GM12878 (cell line): ENCODE results near the gene TUBA4B. TPM values are rescaled to one million over a fixed set of nuclear protein-coding genes. Genes with fewer than 3 reads are reported as not detected.

ENCODE experiments used
- ATAC-seq: fragments of 200-7000 bp; cut with Tn5 transposase; 3 replicates; pipeline ENCODE4 v1.9.1; 2020; ENCODE audit warnings: mild to moderate bottlenecking, moderate library complexity
- BruUV-seq: library from RNA; stranded (reverse); fragments of 400-500 nt; replicated peaks from 2 replicates; lab custom pipeline; 2021; lab: Mats Ljungman, UMichigan
- CTCF ChIA-PET: fragments of 300-600 bp; sonication (Branson Sonifier 250); formaldehyde crosslinking; extraction: SDS; loops from one replicate; lab custom pipeline; 2021; ENCODE audit warnings: inconsistent platforms; lab: Yijun Ruan, JAX
- POLR2A ChIA-PET: fragments of 350-600 bp; formaldehyde crosslinking; extraction: SDS; loops from one replicate; lab custom pipeline; 2021; ENCODE audit warnings: inconsistent platforms; lab: Charles Lee
- RAD21 ChIA-PET: fragments of 300-600 bp; sonication (Branson Sonifier 250); formaldehyde crosslinking; loops from one replicate; lab custom pipeline; 2023; ENCODE audit warnings: antibody characterized with exemption; ENCODE audit not compliant: unreplicated experiment; lab: Charles Lee
- SMC1A ChIA-PET: fragments of 300-600 bp; sonication (Branson Sonifier 250); formaldehyde crosslinking; loops from one replicate; lab custom pipeline; 2023; ENCODE audit not compliant: unreplicated experiment, uncharacterized antibody; lab: Charles Lee
- DNase-seq: peaks from one replicate; pipeline ENCODE4 v3.0.0-alpha.2; 2011; ENCODE audit warnings: low read depth, low spot score
- FAIRE-seq: peaks from 3 replicates; lab custom pipeline; 2011; peaks lifted over from hg19 to GRCh38; lab: Jason Lieb, UNC
- H2AFZ ChIP-seq: 2 replicates; pipeline ENCODE4 v1.6.0; 2011; ENCODE audit warnings: low read depth, low read length, control low read depth; ENCODE audit not compliant: control insufficient read depth
- H3K27ac ChIP-seq: 2 replicates; pipeline ENCODE4 v1.5.1; 2011; ENCODE audit warnings: control low read depth; ENCODE audit not compliant: control insufficient read depth, insufficient read depth
- H3K27me3 ChIP-seq, 2 experiments: replicated peaks in 1 of 2; 2 replicates each; pipeline versions ENCODE4 v1.6.0 to v1.6.1; 2011; ENCODE audit warnings: low read length in 1 of 2; ENCODE audit not compliant: control insufficient read depth in 2 of 2, insufficient read depth in 2 of 2
- H3K36me3 ChIP-seq, 2 experiments: 2 replicates each; pipeline ENCODE4 v1.5.1; 2011; ENCODE audit warnings: low read length in 1 of 2; ENCODE audit not compliant: control insufficient read depth in 2 of 2, insufficient read depth in 2 of 2
- H3K4me1 ChIP-seq: 2 replicates; pipeline ENCODE4 v1.6.1; 2011; ENCODE audit warnings: mild to moderate bottlenecking, low read length, moderate library complexity, mixed read lengths; ENCODE audit not compliant: control insufficient read depth, insufficient read depth
- H3K4me2 ChIP-seq: 2 replicates; pipeline ENCODE4 v1.6.0; 2011; ENCODE audit warnings: control low read depth; ENCODE audit not compliant: control insufficient read depth, insufficient read depth
- H3K4me3 ChIP-seq: fragments of 200-600 bp; sonication (generic); 2 replicates; pipeline ENCODE4 v1.5.1; 2016
- H3K79me2 ChIP-seq: 2 replicates; pipeline ENCODE4 v1.6.0; 2011; ENCODE audit warnings: low read length; ENCODE audit not compliant: control insufficient read depth, insufficient read depth
- H3K9ac ChIP-seq: 2 replicates; pipeline ENCODE4 v1.8.0; 2011; ENCODE audit warnings: low read length, control low read depth, mixed read lengths; ENCODE audit not compliant: control insufficient read depth, insufficient read depth
- H3K9me3 ChIP-seq: replicated peaks from 3 replicates; pipeline ENCODE4 v1.5.1; 2011; ENCODE audit warnings: mild to moderate bottlenecking, low read length; ENCODE audit not compliant: control insufficient read depth, insufficient read depth
- H4K20me1 ChIP-seq: 2 replicates; pipeline ENCODE4 v1.6.0; 2011; ENCODE audit not compliant: control insufficient read depth, insufficient read depth
- HDGF ChIP-seq: fragments of 450-650 bp; IDR thresholded peaks from 2 replicates; pipeline ENCODE4 v1.6.1; 2016; ENCODE audit warnings: antibody characterized with exemption
- MEF2B ChIP-seq: fragments of 450-650 bp; IDR thresholded peaks from 2 replicates; pipeline ENCODE4 v1.6.1; 2018; ENCODE audit warnings: mild to moderate bottlenecking, moderate library complexity; ENCODE audit not compliant: partially characterized antibody, poor library complexity, severe bottlenecking
- STAT1 ChIP-seq: fragments of 450-650 bp; conservative IDR thresholded peaks from 2 replicates; pipeline ENCODE4 v1.6.1; 2014; ENCODE audit warnings: antibody characterized with exemption, mild to moderate bottlenecking
- WRNIP1 ChIP-seq: IDR thresholded peaks from 2 replicates; pipeline ENCODE4 v1.6.1; 2011; ENCODE audit warnings: low read depth, low read length, improper control_type of control experiment, borderline replicate concordance
- ZNF24 ChIP-seq: fragments of 450-650 bp; IDR thresholded peaks from 2 replicates; pipeline ENCODE4 v1.6.1; 2017; ENCODE audit warnings: antibody characterized with exemption, mild to moderate bottlenecking
- ZNF622 ChIP-seq: fragments of 450-650 bp; IDR thresholded peaks from 2 replicates; pipeline ENCODE4 v1.6.1; 2017; ENCODE audit warnings: mild to moderate bottlenecking, inconsistent platforms
- WGBS: methylation state at CpG from one replicate; pipeline ENCODE4 v1.1.6; 2016; ENCODE audit warnings: low lambda C conversion rate; ENCODE audit not compliant: insufficient replicate concordance, insufficient coverage; ENCODE audit errors: missing lambda C conversion rate; 5-methylcytosine and 5-hydroxymethylcytosine counted together
- in situ Hi-C: fragments of 300-500 bp; cut with MboI; formaldehyde crosslinking; loops from 9 replicates; pipeline ENCODE4 v1.14.3; 2018; ENCODE audit warnings: mixed read lengths
- intact Hi-C: fragments of 100-400 bp; cut with micrococcal nuclease; formaldehyde crosslinking; loops from one replicate; pipeline ENCODE4 v1.14.2; 2022; ENCODE audit not compliant: unreplicated experiment
- polyA plus RNA-seq, 11 experiments: library from polyadenylated mRNA; depleted of rRNA in 4 of 11; unstranded in 6 of 11; stranded (reverse) in 5 of 11; fragments of >200 nt; fragmentation: Nextera tagmentation in 4 of 11; fragmentation: Illumina TruSeq in 1 of 11; extraction: Ambion mirVana in 4 of 11; extraction: Trizol in 1 of 11; gene quantifications; 1 replicate in 1 of 11; 2 replicates in 10 of 11; pipeline versions ENCODE4 v1.2.1 to v1.2.3, GENCODE V29; 2011 to 2016; ENCODE audit warnings: inconsistent platforms in 2 of 11, missing spikeins in 2 of 11, low read depth in 1 of 11
- total RNA-seq, 4 experiments: library from RNA; depleted of rRNA in 3 of 4; stranded (reverse); fragments of >200 nt in 3 of 4; fragmentation: Illumina TruSeq in 1 of 4; extraction: Trizol in 1 of 4; gene quantifications; 2 replicates each; pipeline versions ENCODE4 v1.2.1 to v1.2.3, GENCODE V29; 2013 to 2021
- TF ChIP-seq, protein P1 (sequence below): IDR thresholded peaks from 2 replicates; pipeline ENCODE4 v1.6.1; 2011; ENCODE audit warnings: borderline replicate concordance, low read depth, mild to moderate bottlenecking, moderate library complexity, low read length; ENCODE audit not compliant: insufficient read depth, poor library complexity, severe bottlenecking
- TF ChIP-seq, protein P2 (sequence below): fragments of 450-650 bp; IDR thresholded peaks from 2 replicates; pipeline ENCODE4 v1.6.1; 2017; ENCODE audit warnings: mild to moderate bottlenecking, moderate library complexity
- TF ChIP-seq, protein P3 (sequence below): fragments of 450-650 bp; IDR thresholded peaks from 2 replicates; pipeline ENCODE4 v1.6.1; 2018; ENCODE audit warnings: borderline replicate concordance, mild to moderate bottlenecking; ENCODE audit not compliant: partially characterized antibody
- TF ChIP-seq, protein P4 (sequence below): fragments of 450-650 bp; IDR thresholded peaks from 2 replicates; pipeline ENCODE4 v1.6.1; 2016; ENCODE audit warnings: mild to moderate bottlenecking

The TUBA4B gene
- total and polyA plus RNA-seq, 10 of the 15 experiments (the other 5 are each of a cell fraction or from before 2014, with no cell fraction given) = 0.07 TPM; not detected in 9

DNA sequence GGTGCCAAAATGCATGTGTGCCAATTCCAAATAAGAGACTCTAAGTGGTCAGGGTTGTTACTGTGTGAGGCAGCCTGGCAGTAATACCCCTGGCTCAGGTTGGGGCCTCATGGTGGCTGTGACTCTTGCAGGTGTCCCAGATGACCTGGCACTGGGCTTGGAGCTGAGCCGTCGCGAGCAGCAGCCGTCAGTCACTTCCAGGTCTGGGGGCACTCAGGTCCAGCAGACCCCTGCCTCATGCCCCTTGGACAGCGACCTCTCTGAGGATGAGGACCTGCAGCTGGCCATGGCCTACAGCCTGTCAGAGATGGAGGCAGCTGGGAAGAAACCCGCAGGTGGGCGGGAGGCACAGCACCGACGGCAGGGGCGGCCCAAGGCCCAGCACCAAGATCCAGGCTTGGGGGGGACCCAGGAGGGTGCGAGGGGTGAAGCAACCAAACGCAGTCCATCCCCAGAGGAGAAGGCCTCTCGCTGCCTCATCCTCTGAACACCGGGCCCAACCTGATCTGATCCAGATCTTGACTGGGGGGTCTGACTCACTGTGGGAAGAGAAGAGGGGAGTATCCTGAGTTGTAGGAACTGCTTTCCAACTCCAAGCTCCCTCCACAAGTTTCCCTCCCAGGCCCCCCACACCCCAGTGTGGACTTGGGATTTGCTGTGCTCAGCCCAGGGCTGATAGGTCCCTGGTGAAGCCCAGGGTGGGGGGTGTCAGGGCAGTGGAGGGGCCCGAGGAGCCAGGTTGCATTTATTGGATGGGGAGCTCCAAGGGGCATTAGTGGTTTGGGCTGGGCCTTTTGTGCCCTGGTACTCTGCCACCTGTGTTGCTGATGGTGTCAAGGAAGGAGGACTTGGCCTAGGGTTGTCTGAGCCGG, 31.7 kb downstream of the TUBA4B start (continued):
- TF ChIP-seq, protein P1, sequence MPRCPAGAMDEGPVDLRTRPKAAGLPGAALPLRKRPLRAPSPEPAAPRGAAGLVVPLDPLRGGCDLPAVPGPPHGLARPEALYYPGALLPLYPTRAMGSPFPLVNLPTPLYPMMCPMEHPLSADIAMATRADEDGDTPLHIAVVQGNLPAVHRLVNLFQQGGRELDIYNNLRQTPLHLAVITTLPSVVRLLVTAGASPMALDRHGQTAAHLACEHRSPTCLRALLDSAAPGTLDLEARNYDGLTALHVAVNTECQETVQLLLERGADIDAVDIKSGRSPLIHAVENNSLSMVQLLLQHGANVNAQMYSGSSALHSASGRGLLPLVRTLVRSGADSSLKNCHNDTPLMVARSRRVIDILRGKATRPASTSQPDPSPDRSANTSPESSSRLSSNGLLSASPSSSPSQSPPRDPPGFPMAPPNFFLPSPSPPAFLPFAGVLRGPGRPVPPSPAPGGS = no peak

DNA sequence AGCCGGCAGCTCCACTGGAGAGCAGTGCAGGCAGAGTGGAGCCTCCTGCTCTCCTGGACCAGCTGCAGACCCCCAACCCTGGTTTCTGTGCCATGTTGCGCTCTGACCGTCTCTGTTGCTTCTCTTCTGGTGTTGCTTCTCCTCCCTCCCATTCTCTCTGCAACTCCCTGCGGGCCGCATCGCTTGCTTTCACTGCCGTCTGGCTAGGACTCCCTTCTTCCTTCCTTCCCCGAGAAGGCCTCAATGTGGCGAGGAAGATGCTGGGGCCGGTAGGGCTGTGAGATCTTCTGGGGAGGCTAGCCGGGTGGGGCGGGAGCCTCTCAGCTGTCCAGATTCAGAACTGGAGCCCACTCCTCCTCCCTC, 32.3 kb downstream of the TUBA4B start:
- no peak overlapping the region for H3K9ac ChIP-seq
- H3K4me2 ChIP-seq = no peak overlapping the region
- TF ChIP-seq MEF2B (no peak), HDGF (no peak), ZNF24 (no peak), WRNIP1 (no peak), STAT1 (no peak), ZNF622 (no peak)
- TF ChIP-seq, protein P2, sequence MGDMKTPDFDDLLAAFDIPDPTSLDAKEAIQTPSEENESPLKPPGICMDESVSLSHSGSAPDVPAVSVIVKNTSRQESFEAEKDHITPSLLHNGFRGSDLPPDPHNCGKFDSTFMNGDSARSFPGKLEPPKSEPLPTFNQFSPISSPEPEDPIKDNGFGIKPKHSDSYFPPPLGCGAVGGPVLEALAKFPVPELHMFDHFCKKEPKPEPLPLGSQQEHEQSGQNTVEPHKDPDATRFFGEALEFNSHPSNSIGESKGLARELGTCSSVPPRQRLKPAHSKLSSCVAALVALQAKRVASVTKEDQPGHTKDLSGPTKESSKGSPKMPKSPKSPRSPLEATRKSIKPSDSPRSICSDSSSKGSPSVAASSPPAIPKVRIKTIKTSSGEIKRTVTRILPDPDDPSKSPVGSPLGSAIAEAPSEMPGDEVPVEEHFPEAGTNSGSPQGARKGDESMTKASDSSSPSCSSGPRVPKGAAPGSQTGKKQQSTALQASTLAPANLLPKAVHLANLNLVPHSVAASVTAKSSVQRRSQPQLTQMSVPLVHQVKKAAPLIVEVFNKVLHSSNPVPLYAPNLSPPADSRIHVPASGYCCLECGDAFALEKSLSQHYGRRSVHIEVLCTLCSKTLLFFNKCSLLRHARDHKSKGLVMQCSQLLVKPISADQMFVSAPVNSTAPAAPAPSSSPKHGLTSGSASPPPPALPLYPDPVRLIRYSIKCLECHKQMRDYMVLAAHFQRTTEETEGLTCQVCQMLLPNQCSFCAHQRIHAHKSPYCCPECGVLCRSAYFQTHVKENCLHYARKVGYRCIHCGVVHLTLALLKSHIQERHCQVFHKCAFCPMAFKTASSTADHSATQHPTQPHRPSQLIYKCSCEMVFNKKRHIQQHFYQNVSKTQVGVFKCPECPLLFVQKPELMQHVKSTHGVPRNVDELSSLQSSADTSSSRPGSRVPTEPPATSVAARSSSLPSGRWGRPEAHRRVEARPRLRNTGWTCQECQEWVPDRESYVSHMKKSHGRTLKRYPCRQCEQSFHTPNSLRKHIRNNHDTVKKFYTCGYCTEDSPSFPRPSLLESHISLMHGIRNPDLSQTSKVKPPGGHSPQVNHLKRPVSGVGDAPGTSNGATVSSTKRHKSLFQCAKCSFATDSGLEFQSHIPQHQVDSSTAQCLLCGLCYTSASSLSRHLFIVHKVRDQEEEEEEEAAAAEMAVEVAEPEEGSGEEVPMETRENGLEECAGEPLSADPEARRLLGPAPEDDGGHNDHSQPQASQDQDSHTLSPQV = no peak
- TF ChIP-seq, protein P3, sequence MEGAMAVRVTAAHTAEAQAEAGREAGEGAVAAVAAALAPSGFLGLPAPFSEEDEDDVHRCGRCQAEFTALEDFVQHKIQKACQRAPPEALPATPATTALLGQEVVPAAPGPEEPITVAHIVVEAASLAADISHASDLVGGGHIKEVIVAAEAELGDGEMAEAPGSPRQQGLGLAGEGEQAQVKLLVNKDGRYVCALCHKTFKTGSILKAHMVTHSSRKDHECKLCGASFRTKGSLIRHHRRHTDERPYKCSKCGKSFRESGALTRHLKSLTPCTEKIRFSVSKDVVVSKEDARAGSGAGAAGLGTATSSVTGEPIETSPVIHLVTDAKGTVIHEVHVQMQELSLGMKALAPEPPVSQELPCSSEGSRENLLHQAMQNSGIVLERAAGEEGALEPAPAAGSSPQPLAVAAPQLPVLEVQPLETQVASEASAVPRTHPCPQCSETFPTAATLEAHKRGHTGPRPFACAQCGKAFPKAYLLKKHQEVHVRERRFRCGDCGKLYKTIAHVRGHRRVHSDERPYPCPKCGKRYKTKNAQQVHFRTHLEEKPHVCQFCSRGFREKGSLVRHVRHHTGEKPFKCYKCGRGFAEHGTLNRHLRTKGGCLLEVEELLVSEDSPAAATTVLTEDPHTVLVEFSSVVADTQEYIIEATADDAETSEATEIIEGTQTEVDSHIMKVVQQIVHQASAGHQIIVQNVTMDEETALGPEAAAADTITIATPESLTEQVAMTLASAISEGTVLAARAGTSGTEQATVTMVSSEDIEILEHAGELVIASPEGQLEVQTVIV = no peak
- TF ChIP-seq, protein P4, sequence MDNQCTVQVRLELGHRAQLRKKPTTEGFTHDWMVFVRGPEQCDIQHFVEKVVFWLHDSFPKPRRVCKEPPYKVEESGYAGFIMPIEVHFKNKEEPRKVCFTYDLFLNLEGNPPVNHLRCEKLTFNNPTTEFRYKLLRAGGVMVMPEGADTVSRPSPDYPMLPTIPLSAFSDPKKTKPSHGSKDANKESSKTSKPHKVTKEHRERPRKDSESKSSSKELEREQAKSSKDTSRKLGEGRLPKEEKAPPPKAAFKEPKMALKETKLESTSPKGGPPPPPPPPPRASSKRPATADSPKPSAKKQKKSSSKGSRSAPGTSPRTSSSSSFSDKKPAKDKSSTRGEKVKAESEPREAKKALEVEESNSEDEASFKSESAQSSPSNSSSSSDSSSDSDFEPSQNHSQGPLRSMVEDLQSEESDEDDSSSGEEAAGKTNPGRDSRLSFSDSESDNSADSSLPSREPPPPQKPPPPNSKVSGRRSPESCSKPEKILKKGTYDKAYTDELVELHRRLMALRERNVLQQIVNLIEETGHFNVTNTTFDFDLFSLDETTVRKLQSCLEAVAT = no peak

More for the DNA sequence above, 32.3 kb downstream of the TUBA4B start:
- no peaks in the 10 kb centered on the region for H4K20me1 ChIP-seq
- H3K4me1 ChIP-seq = peaks cover 4% of the 10 kb centered on the region
- FAIRE-seq (no peak), ATAC-seq (no peak), DNase-seq (no peak)
- WGBS = 98% methylated on average over 12 of the region's 12 CpGs
- no peaks in the 10 kb centered on the region for H3K79me2 ChIP-seq
- ChIA-PET RAD21 (no interaction called here), SMC1A (no interaction called here), POLR2A (interaction anchor here (1.7 kb wide), 1 partner anchor 36 kb away, joined by 7 read pairs; no protein-coding TSS in a partner anchor), CTCF (interaction anchor here (1.1 to 13.5 kb wide), 2 partner anchors 8 to 127 kb away, joined by 3 to 257 read pairs; no protein-coding TSS in a partner anchor)
- no peaks in the 10 kb centered on the region for H3K27me3 ChIP-seq
- H3K36me3 ChIP-seq = no peaks in the 10 kb centered on the region; a peak in 1 of 4 replicates
- no peak overlapping the region for H3K27ac ChIP-seq
- H3K4me3 ChIP-seq = no peak overlapping the region
- in situ Hi-C loops (no loop called here), intact Hi-C loops (no loop called here)
- H2AFZ ChIP-seq = no peak overlapping the region
- no TSS peak for BruUV-seq
- no peaks in the 10 kb centered on the region for H3K9me3 ChIP-seq
